Measurements from ENCODE around the gene FRYL.

The FRYL gene

DNA sequence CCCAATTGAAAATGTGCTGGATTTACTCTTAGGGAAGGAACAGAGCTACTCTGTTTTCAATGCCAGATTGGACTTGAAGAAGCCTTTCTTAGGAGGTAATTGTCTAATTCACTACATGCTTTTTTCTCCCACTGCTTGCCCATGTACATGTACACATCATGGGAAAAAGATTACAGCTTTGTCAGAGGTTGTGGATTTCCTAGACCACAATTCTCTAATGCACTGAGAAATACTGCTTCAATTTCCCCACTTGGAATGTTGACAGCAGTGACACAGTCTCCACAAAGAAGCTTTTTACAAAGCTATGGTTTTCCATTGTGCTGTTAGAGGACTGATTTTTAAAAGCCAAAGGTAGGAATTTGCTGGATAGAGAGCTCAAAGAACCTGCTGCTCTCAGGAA lies 270.5 kb downstream of the FRYL start:
- no peak for TF ChIP-seq ZBTB7A (IDR thresholded peaks at IDR 0.05; ENCODE audit: low read depth)
- no peak for TF ChIP-seq EP300 (IDR thresholded peaks at IDR 0.05; ENCODE audit: borderline replicate concordance)
- no peak for TF ChIP-seq TEAD4 (IDR thresholded peaks at IDR 0.05)
- no peak for TF ChIP-seq NFIC (IDR thresholded peaks at IDR 0.05)
- TF ChIP-seq CREB1 (IDR thresholded peaks at IDR 0.05; ENCODE audit: low read depth): no peak
- no peak for TF ChIP-seq FOXM1 (IDR thresholded peaks at IDR 0.05; ENCODE audit: borderline replicate concordance, low read depth)
- TF ChIP-seq YY1 (IDR thresholded peaks at IDR 0.05; ENCODE audit: low read depth): no peak
- TF ChIP-seq RAD21 (IDR thresholded peaks at IDR 0.05; ENCODE audit: low read depth): no peak
- TF ChIP-seq, protein P1, sequence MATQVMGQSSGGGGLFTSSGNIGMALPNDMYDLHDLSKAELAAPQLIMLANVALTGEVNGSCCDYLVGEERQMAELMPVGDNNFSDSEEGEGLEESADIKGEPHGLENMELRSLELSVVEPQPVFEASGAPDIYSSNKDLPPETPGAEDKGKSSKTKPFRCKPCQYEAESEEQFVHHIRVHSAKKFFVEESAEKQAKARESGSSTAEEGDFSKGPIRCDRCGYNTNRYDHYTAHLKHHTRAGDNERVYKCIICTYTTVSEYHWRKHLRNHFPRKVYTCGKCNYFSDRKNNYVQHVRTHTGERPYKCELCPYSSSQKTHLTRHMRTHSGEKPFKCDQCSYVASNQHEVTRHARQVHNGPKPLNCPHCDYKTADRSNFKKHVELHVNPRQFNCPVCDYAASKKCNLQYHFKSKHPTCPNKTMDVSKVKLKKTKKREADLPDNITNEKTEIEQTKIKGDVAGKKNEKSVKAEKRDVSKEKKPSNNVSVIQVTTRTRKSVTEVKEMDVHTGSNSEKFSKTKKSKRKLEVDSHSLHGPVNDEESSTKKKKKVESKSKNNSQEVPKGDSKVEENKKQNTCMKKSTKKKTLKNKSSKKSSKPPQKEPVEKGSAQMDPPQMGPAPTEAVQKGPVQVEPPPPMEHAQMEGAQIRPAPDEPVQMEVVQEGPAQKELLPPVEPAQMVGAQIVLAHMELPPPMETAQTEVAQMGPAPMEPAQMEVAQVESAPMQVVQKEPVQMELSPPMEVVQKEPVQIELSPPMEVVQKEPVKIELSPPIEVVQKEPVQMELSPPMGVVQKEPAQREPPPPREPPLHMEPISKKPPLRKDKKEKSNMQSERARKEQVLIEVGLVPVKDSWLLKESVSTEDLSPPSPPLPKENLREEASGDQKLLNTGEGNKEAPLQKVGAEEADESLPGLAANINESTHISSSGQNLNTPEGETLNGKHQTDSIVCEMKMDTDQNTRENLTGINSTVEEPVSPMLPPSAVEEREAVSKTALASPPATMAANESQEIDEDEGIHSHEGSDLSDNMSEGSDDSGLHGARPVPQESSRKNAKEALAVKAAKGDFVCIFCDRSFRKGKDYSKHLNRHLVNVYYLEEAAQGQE (IDR thresholded peaks at IDR 0.05; ENCODE audit: low read depth): no peak
- no peak for TF ChIP-seq CEBPB (IDR thresholded peaks at IDR 0.05)

DNA sequence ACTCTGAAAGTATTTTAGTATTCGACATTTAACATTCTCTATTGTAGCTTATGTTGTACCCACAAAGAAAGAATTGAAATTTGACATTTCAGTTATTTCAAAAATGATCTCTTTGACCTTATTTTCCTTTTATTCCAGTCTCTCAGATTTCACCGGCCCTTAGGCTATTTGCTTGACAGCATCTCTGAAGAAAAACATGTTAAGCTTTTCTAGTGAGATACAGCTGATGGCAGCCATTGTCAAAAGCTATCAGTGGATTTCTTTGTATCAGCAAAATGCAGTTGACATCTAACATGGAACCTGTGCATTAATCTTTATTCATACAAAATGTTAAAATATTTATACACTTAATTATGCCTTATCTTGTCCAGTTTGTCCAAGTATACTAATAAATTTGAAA lies 273.4 kb downstream of the FRYL start:
- TF ChIP-seq CEBPB (IDR thresholded peaks at IDR 0.05) (no peak), YY1 (IDR thresholded peaks at IDR 0.05; ENCODE audit: low read depth) (no peak), ZBTB7A (IDR thresholded peaks at IDR 0.05; ENCODE audit: low read depth) (no peak), TAF1 (IDR thresholded peaks at IDR 0.05; ENCODE audit: low read depth) (no peak), TCF12 (IDR thresholded peaks at IDR 0.05; ENCODE audit: low read depth) (no peak), FOXM1 (IDR thresholded peaks at IDR 0.05; ENCODE audit: borderline replicate concordance, low read depth) (no peak), NFIC (IDR thresholded peaks at IDR 0.05) (no peak), EGR1 (IDR thresholded peaks at IDR 0.05) (no peak), EP300 (IDR thresholded peaks at IDR 0.05; ENCODE audit: borderline replicate concordance) (no peak), CREB1 (IDR thresholded peaks at IDR 0.05; ENCODE audit: low read depth) (no peak)
- TF ChIP-seq, protein P2, sequence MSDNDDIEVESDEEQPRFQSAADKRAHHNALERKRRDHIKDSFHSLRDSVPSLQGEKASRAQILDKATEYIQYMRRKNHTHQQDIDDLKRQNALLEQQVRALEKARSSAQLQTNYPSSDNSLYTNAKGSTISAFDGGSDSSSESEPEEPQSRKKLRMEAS (IDR thresholded peaks at IDR 0.05): no peak

DNA sequence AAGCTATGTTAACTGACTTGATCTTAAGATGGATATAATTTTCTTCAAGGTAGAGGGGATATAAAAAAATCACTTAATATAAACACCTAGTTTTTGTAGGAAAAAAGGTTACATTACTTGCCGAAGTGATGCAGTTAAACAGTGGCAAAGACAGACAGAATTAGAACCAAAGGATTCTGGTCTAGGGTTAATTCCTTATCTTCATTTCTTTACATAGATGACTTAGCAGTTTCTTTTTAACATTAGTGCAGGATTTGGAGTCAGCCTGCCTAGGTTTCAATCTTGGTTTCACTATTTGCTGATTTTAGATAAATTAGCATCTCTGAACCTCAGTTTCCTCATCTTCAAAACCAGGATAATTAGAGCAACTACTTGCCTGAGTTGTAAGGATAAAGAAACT lies 275.7 kb downstream of the FRYL start:
- TF ChIP-seq CREB1 (IDR thresholded peaks at IDR 0.05; ENCODE audit: low read depth) (no peak), TCF12 (IDR thresholded peaks at IDR 0.05; ENCODE audit: low read depth) (no peak), NFIC (IDR thresholded peaks at IDR 0.05) (no peak), ZBTB7A (IDR thresholded peaks at IDR 0.05; ENCODE audit: low read depth) (no peak), FOXM1 (IDR thresholded peaks at IDR 0.05; ENCODE audit: borderline replicate concordance, low read depth) (no peak), TAF1 (IDR thresholded peaks at IDR 0.05; ENCODE audit: low read depth) (no peak), CEBPB (IDR thresholded peaks at IDR 0.05) (no peak), EGR1 (IDR thresholded peaks at IDR 0.05) (no peak)
- TF ChIP-seq, protein P2 (IDR thresholded peaks at IDR 0.05): no peak
- TF ChIP-seq, protein P1 (IDR thresholded peaks at IDR 0.05; ENCODE audit: low read depth): no peak

DNA sequence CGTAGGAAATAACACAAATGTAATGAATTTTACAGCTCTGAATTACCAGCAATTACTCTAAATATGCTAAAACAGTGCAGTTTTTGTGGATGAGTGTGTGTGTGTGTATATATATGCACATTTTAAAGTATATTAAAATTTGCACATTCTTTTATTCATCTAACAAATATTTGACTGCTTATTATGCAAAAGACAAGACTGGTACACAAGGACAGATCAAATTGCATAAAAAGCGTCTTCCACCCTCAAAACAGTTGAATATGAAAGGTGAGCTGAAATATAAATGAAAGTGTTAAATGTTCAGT lies 276.1 kb downstream of the FRYL start:
- TF ChIP-seq, protein P2 (IDR thresholded peaks at IDR 0.05): no peak
- TF ChIP-seq ZBTB7A (IDR thresholded peaks at IDR 0.05; ENCODE audit: low read depth): no peak
- no peak for TF ChIP-seq TAF1 (IDR thresholded peaks at IDR 0.05; ENCODE audit: low read depth)
- no peak for TF ChIP-seq NFIC (IDR thresholded peaks at IDR 0.05)
- no peak for TF ChIP-seq EGR1 (IDR thresholded peaks at IDR 0.05)
- no peak for TF ChIP-seq FOXM1 (IDR thresholded peaks at IDR 0.05; ENCODE audit: borderline replicate concordance, low read depth)
- no peak for TF ChIP-seq YY1 (IDR thresholded peaks at IDR 0.05; ENCODE audit: low read depth)
- TF ChIP-seq, protein P3, sequence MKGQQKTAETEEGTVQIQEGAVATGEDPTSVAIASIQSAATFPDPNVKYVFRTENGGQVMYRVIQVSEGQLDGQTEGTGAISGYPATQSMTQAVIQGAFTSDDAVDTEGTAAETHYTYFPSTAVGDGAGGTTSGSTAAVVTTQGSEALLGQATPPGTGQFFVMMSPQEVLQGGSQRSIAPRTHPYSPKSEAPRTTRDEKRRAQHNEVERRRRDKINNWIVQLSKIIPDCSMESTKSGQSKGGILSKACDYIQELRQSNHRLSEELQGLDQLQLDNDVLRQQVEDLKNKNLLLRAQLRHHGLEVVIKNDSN (IDR thresholded peaks at IDR 0.05): no peak
- TF ChIP-seq CEBPB (IDR thresholded peaks at IDR 0.05): no peak
- TF ChIP-seq RAD21 (IDR thresholded peaks at IDR 0.05; ENCODE audit: low read depth): no peak

DNA sequence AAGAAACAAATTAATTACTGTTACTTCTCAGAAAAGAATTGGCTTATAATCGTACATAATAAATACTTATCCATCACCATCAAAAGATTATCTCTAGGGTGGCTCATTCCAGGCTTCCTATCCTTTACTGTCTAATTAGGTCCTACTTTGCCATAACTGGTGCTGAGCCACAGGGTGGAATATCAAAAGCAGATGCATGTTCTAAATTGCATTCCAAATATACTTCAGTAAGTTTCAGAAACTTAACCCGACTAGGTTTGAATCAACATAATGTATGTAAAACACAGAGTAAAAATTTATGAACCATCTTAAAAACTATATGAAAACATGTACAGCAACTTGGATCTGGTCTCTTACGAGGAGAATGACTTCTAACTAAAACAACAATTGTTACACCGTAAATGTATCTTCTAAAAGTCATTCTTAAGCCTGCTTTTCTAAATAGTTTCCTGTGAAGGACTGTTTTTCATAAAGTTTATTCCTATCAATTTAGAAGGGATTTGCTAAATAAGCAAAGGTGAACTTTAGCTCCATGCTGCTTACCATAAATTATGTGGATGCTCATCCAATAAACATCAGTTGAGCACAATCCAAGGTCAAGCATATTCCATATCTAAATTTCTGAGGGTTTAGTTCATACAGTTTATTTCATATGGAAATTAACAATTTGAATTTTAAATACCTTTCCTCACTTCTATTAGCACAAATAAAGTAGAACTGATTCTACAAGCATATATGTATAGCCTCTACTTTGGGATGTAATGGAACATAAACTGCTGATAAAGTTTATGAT lies 276.6 kb downstream of the FRYL start:
- TF ChIP-seq TAF1 (IDR thresholded peaks at IDR 0.05; ENCODE audit: low read depth): no peak
- TF ChIP-seq, protein P3 (IDR thresholded peaks at IDR 0.05): no peak
- TF ChIP-seq CREB1 (IDR thresholded peaks at IDR 0.05; ENCODE audit: low read depth): no peak
- TF ChIP-seq, protein P2 (IDR thresholded peaks at IDR 0.05): no peak
